GM10248 (cell line): ENCODE results near the gene SSBP3.

ENCODE experiments used
- CTCF ChIA-PET: fragments of 300-600 bp; sonication (Branson Sonifier 250); formaldehyde crosslinking; extraction: SDS; loops from one replicate; lab custom pipeline; 2021; ENCODE audit warnings: antibody characterized with exemption; lab: Yijun Ruan, JAX
- POLR2A ChIA-PET: fragments of 350-650 bp; sonication (Branson Sonifier 250); formaldehyde crosslinking; extraction: SDS; loops from one replicate; lab custom pipeline; 2020; ENCODE audit warnings: antibody characterized with exemption; lab: Yijun Ruan, JAX
- DNase-seq: peaks from one replicate; pipeline ENCODE4 v3.0.0; 2012; ENCODE audit errors: extremely low spot score
- TF ChIP-seq, protein P1 (sequence below): IDR thresholded peaks from 2 replicates; pipeline ENCODE4 v1.5.1; 2012; ENCODE audit warnings: mild to moderate bottlenecking, low read depth; ENCODE audit errors: extremely low read depth, missing control alignments, control extremely low read depth

The SSBP3 gene

DNA sequence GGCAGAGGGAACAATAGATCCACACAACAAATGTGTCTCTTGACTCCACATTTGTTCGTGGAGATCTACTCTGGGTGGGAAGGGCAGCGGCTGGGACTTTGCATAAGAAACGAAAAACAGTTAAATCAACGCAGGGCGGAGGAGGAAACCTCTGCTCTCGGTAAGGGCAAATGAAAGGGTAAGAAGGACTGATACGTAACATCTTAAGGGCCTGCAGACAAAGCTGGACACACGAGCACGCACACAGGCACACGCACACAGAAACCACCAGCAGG lies 148.9 kb downstream of the SSBP3 start:
- ChIA-PET POLR2A (no interaction called here), CTCF (no interaction called here)
- TF ChIP-seq, protein P1, sequence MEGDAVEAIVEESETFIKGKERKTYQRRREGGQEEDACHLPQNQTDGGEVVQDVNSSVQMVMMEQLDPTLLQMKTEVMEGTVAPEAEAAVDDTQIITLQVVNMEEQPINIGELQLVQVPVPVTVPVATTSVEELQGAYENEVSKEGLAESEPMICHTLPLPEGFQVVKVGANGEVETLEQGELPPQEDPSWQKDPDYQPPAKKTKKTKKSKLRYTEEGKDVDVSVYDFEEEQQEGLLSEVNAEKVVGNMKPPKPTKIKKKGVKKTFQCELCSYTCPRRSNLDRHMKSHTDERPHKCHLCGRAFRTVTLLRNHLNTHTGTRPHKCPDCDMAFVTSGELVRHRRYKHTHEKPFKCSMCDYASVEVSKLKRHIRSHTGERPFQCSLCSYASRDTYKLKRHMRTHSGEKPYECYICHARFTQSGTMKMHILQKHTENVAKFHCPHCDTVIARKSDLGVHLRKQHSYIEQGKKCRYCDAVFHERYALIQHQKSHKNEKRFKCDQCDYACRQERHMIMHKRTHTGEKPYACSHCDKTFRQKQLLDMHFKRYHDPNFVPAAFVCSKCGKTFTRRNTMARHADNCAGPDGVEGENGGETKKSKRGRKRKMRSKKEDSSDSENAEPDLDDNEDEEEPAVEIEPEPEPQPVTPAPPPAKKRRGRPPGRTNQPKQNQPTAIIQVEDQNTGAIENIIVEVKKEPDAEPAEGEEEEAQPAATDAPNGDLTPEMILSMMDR, result no peak
- no peak for DNase-seq

DNA sequence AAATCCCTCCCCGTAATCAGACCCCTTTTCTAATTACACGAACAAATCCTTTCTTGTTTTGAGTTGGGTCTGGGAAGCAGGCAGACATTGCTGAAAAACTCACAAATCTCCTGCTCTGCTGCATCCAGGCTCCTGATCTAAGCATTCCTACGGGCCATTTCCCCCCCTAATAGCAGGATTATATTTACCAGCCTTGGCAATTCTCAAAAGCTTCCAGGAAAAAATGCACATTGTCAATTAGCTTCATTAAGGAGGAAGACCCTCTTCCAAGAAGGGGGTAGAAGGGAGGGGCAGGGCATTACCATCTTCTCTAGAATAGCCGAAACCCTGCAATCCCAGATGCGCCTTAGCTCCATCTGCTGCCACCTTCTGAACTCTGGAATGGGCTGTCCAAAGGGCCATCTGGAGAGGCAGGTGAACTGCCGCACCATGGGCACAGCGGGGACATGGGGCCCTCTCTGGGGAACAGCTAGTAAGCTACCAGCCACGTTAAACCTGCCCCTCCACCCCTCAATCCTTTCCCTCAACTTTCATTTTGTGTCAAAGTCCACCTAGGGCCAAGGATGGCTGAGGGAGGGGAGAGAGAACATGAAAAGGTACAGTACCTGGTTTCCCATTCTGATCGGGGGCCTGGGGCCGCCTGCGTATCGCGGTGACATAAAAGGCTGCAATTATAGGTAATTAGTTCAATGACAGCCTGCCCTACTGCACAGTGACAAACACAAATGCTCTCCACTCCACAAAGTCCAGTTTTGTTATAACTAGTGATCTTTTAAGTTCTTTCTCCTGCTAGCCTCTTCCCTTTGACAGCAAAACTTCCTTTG lies 149.5 kb downstream of the SSBP3 start:
- no peak for DNase-seq
- TF ChIP-seq, protein P1, result no peak
- ChIA-PET CTCF (interaction anchor here (0.8 kb wide), 1 partner anchor 13 kb away, joined by 3 read pairs; no protein-coding TSS in a partner anchor), POLR2A (no interaction called here)

DNA sequence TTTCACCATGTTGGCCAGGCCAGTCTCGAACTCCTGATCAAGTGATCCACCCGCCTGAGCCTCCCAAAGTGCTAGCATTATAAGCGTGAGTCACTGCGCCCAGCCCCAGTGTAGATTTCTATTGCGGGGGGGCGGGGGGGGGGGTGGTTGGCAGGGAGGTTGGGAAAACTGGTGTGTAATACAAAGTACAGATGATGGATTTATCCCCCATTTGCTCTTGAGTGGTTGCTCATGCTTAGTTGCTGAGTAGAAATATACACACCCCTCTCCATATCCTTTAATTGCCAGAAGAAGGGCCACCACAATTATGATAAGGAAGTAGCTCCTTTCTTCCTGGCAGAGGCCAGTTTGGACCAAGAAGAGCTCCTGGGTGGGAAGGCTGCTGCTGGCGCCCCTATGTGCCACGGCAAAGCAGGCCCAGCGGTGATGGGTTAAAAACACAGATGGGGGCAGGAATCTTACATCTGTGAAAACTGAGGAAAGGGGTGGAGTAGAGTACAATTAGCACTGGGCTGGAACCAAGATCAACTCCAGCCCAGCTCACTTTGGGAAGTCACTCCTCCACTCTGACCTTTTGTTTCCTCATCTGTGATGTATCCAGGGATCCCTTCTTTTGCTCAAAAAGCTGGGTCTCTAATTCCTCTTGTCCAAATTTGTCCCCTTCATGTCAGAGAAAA lies 151.0 kb downstream of the SSBP3 start:
- DNase-seq, result no peak
- CTCF ChIA-PET, result interaction anchor here (0.8 to 1.0 kb wide), 3 partner anchors 13 to 26 kb away, joined by 3 read pairs; no protein-coding TSS in a partner anchor
- POLR2A ChIA-PET, result no interaction called here
- TF ChIP-seq, protein P1, result no peak

DNA sequence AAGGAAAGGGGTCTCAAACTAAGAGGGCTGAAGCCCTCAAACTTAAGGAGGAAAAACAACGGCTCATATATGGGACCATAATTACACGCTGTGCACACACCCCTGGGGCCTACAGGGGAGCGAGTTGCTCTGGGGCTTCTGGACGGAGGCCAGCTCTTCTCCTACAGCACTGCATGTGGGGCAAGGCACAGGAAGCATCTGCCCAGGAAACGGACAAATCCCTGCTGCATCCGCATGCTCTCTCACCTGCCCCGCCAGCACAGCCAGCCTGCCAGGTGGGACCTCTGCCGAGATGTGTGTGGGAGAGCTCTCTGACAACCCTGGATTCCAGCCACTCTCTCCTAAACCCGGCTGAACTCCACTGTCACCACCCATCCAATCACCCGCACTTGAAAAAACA lies 152.1 kb downstream of the SSBP3 start:
- no peak for DNase-seq
- POLR2A ChIA-PET, result no interaction called here
- CTCF ChIA-PET, result interaction anchor here (0.8 to 1.7 kb wide), 2 partner anchors 8 to 24 kb away, joined by 3 to 4 read pairs; no protein-coding TSS in a partner anchor
- TF ChIP-seq, protein P1, result no peak

DNA sequence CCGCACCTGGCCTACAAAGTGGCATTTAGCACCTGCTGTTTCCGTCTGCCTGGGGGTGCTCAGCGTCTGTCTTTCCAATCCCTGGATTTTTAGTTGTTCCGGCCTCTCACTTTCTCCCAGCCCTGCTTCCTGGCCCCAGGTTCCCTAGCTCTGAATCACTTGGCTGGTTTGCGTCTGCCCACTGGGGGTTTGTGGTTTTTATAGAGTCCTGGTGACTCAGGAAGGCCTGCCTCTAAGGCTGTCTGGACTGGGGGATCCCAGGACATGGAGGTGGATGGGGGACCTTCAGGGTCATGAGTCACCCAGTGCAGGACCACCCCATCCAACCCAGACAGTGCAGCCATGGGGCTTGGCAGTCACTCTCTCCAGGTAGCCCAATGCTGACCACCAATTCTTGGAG lies 152.7 kb downstream of the SSBP3 start:
- CTCF ChIA-PET, result interaction anchor here (1.7 to 1.8 kb wide), 2 partner anchors 8 to 11 kb away, joined by 4 to 6 read pairs; no protein-coding TSS in a partner anchor
- no peak for DNase-seq
- TF ChIP-seq, protein P1, result no peak
- POLR2A ChIA-PET, result interaction anchor here (0.7 kb wide), 1 partner anchor 75 kb away, joined by 6 read pairs; no protein-coding TSS in a partner anchor

DNA sequence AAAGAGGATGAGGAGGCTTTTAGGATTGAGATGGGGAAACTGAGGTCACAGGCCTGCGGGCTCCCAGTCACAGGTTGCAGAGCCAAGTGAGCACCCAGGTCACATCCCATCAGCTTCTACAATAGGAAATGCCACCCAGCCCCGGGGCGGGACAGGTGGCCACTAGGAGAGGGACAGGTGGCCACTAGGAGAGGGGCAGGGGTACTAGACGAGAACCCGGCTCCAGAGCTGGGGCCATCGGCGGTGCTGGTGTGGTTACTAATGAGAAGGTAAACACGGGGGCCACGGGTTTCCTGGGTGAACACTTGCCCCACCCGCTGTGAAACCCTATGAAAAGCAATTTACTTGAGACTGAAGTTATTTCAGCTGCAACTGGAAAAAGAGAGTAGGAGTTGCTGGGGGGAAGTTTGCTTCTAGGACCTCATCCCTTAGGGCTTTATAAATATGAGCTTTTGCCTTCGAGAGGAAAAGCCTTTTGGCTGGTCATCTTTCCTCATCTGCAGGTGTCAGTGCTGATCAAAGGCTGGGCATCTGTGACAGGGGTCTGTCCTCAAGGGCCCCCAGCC lies 153.7 kb downstream of the SSBP3 start:
- CTCF ChIA-PET, result interaction anchor here (0.7 to 1.8 kb wide), 3 partner anchors 9 to 190 kb away, joined by 3 to 6 read pairs (median 4); no protein-coding TSS in a partner anchor
- POLR2A ChIA-PET, result interaction anchor here (0.7 kb wide), 1 partner anchor 72 kb away, joined by 5 read pairs; no protein-coding TSS in a partner anchor
- DNase-seq, result no peak
- TF ChIP-seq, protein P1, result no peak
